ENCODE data around the gene ZBTB46.

DNA sequence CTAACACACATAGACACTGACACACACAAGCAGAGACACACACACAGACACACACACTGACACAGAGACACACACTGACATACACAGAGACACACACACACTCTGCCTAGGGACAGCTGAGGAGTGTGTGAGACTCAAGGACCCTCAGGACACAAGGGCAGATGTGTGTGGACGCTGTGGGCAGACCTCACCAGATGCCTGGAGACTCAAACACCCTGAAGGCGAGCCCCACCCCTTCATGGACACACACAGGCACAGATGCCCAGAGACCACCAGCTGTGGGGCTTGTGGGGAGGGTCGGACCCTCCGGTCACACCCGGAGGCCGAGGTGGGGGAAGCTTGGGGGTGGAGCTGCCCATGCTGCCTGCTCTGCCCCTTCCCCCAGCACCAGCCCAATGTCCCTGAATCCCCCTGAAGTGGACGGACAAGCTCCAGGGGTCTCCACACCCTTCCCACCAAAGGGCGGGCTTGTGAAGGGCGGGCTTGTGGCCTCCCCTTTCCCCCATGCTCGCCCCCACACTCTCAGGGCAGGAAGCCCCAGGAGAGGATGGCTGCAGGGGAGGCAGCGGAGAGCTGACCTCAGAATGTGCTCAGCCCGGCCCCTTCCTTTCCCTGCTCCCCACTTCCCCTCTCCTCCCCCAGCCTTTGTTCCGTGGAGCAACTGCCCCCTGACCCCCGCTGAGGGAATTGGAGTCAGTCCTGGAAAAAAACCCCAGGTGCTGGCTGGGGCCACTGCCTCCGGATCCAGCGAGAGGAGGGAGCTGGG lies 16.4 kb upstream of the ZBTB46 start:
- TF ChIP-seq, protein P1, sequence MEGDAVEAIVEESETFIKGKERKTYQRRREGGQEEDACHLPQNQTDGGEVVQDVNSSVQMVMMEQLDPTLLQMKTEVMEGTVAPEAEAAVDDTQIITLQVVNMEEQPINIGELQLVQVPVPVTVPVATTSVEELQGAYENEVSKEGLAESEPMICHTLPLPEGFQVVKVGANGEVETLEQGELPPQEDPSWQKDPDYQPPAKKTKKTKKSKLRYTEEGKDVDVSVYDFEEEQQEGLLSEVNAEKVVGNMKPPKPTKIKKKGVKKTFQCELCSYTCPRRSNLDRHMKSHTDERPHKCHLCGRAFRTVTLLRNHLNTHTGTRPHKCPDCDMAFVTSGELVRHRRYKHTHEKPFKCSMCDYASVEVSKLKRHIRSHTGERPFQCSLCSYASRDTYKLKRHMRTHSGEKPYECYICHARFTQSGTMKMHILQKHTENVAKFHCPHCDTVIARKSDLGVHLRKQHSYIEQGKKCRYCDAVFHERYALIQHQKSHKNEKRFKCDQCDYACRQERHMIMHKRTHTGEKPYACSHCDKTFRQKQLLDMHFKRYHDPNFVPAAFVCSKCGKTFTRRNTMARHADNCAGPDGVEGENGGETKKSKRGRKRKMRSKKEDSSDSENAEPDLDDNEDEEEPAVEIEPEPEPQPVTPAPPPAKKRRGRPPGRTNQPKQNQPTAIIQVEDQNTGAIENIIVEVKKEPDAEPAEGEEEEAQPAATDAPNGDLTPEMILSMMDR (conservative IDR thresholded peaks at IDR 0.05), result no peak
- TF ChIP-seq ZFX (IDR thresholded peaks at IDR 0.05), result no peak

All from C4-2B (cell line).